Measurements from ENCODE around the gene FAM161B.

Gene FAM161B

DNA sequence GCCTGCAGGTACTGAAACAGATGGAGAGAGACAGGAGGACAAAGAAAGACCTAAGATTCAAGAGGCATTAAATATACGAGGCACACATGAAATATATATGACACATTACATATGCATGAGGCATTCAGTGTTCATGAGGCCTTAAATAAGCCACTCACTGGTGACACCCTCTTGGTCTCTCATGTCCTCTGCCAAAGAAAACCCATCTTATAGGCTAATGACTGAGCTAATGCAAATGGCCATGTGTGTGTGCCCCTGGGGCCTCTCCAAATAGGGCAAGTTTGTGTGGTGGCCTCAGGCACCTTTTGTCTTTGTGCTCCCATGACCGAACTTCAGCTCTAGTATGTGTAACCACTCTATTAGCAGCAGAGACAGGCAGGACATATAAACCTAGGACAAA is 19.0 kb upstream of the FAM161B start:
- Histone ChIP-seq H3K4me1 (ENCODE audit: control extremely low read depth in 1 of 4, control insufficient read depth in 4 of 4, insufficient read depth in 4 of 4, low read length in 3 of 4) (no peaks in the 10 kb centered on the region), H3K9me3 (ENCODE audit: control extremely low read depth in 1 of 5, control insufficient read depth in 4 of 5, insufficient read depth in 2 of 5, low read depth in 1 of 5, low read length in 4 of 5) (no peaks in the 10 kb centered on the region), H3K27ac (ENCODE audit: insufficient read depth in 1 of 2, low read depth in 1 of 2, low read length in 2 of 2, poor library complexity in 1 of 2, severe bottlenecking in 2 of 2) (no peak overlapping the region), H3K27me3 (replicated peaks in 2 of 5; ENCODE audit: control insufficient read depth in 4 of 5, insufficient read depth in 5 of 5, low read length in 4 of 5) (no peaks in the 10 kb centered on the region), H3K4me3 (ENCODE audit: control insufficient read depth in 1 of 7, extremely low read depth in 1 of 7, insufficient read depth in 4 of 7, low read depth in 2 of 7, low read length in 6 of 7) (no peak overlapping the region), H3K36me3 (ENCODE audit: control insufficient read depth in 4 of 4, insufficient read depth in 4 of 4, low read length in 3 of 4) (peaks cover 3 to 54% (median 39%) of the 10 kb centered on the region in 4 experiments)
- WGBS (ENCODE audit: insufficient coverage): 100% methylated on average over 1 of the region's 2 CpGs
- POLR2A ChIA-PET: no interaction called here
- no peak for DNase-seq
- CTCF ChIA-PET: no interaction called here

DNA sequence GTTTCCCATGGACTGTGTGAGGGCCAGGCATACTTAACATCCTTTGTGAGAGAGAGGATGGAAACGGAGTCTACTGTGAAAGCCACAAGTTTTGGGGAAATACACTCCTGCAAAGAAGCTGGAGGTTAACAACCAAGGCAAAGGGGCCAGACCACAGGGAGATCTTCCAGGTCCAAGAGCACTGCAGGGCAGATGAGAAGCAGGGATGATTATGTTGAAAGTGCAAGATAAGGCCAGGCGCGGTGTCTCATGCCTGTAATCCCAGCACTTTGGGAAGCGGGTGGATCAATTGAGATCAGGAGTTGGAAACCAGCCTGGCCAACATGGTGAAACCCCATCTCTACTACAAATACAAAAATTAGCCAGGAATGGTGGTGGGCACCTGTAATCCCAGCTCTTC is 15.3 kb upstream of the FAM161B start:
- Histone ChIP-seq H3K4me3 (ENCODE audit: control insufficient read depth in 1 of 7, extremely low read depth in 1 of 7, insufficient read depth in 4 of 7, low read depth in 2 of 7, low read length in 6 of 7) (no peak overlapping the region), H3K27ac (ENCODE audit: insufficient read depth in 1 of 2, low read depth in 1 of 2, low read length in 2 of 2, poor library complexity in 1 of 2, severe bottlenecking in 2 of 2) (no peak overlapping the region), H3K4me1 (ENCODE audit: control extremely low read depth in 1 of 4, control insufficient read depth in 4 of 4, insufficient read depth in 4 of 4, low read length in 3 of 4) (no peaks in the 10 kb centered on the region), H3K9me3 (ENCODE audit: control extremely low read depth in 1 of 5, control insufficient read depth in 4 of 5, insufficient read depth in 2 of 5, low read depth in 1 of 5, low read length in 4 of 5) (no peaks in the 10 kb centered on the region), H3K36me3 (ENCODE audit: control insufficient read depth in 4 of 4, insufficient read depth in 4 of 4, low read length in 3 of 4) (peaks cover 0 to 73% (median 53%) of the 10 kb centered on the region in 4 experiments), H3K27me3 (replicated peaks in 2 of 5; ENCODE audit: control insufficient read depth in 4 of 5, insufficient read depth in 5 of 5, low read length in 4 of 5) (no peaks in the 10 kb centered on the region)
- no peak for DNase-seq
- CTCF ChIA-PET: interaction anchor here (1.2 kb wide), 1 partner anchor 22 kb away, joined by 3 read pairs; no protein-coding TSS in a partner anchor
- POLR2A ChIA-PET: no interaction called here
- 82% methylated on average over 4 of the region's 4 CpGs for WGBS (ENCODE audit: insufficient coverage)

- H3K9me3 ChIP-seq (ENCODE audit: control extremely low read depth in 1 of 5, control insufficient read depth in 4 of 5, insufficient read depth in 2 of 5, low read depth in 1 of 5, low read length in 4 of 5): no peaks in the 10 kb centered on the region
- DNase-seq: no peak
- CTCF ChIA-PET: interaction anchor here (1.3 kb wide), 1 partner anchor 14 kb away, joined by 4 read pairs; no protein-coding TSS in a partner anchor
- no peaks in the 10 kb centered on the region for H3K4me1 ChIP-seq (ENCODE audit: control extremely low read depth in 1 of 4, control insufficient read depth in 4 of 4, insufficient read depth in 4 of 4, low read length in 3 of 4)
- H3K27me3 ChIP-seq (replicated peaks in 2 of 5; ENCODE audit: control insufficient read depth in 4 of 5, insufficient read depth in 5 of 5, low read length in 4 of 5): no peaks in the 10 kb centered on the region
- H3K4me3 ChIP-seq (ENCODE audit: control insufficient read depth in 1 of 7, extremely low read depth in 1 of 7, insufficient read depth in 4 of 7, low read depth in 2 of 7, low read length in 6 of 7): no peak overlapping the region
- H3K27ac ChIP-seq (ENCODE audit: insufficient read depth in 1 of 2, low read depth in 1 of 2, low read length in 2 of 2, poor library complexity in 1 of 2, severe bottlenecking in 2 of 2): no peak overlapping the region
- peaks cover 11 to 82% (median 64%) of the 10 kb centered on the region in 4 experiments for H3K36me3 ChIP-seq (ENCODE audit: control insufficient read depth in 4 of 4, insufficient read depth in 4 of 4, low read length in 3 of 4)
- WGBS (ENCODE audit: insufficient coverage): 97% methylated on average over 10 of the region's 12 CpGs
- POLR2A ChIA-PET: no interaction called here
Measured at GRCh38 chr14:73961192-73961591, 11.3 kb upstream of the FAM161B start.

GRCh38 chr14:73958591-73958990 is 8.7 kb upstream of the FAM161B start:
- H3K27ac ChIP-seq (ENCODE audit: insufficient read depth in 1 of 2, low read depth in 1 of 2, low read length in 2 of 2, poor library complexity in 1 of 2, severe bottlenecking in 2 of 2): no peak overlapping the region
- H3K4me3 ChIP-seq (ENCODE audit: control insufficient read depth in 1 of 7, extremely low read depth in 1 of 7, insufficient read depth in 4 of 7, low read depth in 2 of 7, low read length in 6 of 7): no peak overlapping the region
- peaks cover 15 to 84% (median 63%) of the 10 kb centered on the region in 4 experiments for H3K36me3 ChIP-seq (ENCODE audit: control insufficient read depth in 4 of 4, insufficient read depth in 4 of 4, low read length in 3 of 4)
- no peaks in the 10 kb centered on the region for H3K9me3 ChIP-seq (ENCODE audit: control extremely low read depth in 1 of 5, control insufficient read depth in 4 of 5, insufficient read depth in 2 of 5, low read depth in 1 of 5, low read length in 4 of 5)
- CTCF ChIA-PET: interaction anchor here (1.4 kb wide), 1 partner anchor 30 kb away, joined by 3 read pairs; no protein-coding TSS in a partner anchor
- POLR2A ChIA-PET: no interaction called here
- H3K27me3 ChIP-seq (replicated peaks in 2 of 5; ENCODE audit: control insufficient read depth in 4 of 5, insufficient read depth in 5 of 5, low read length in 4 of 5): no peaks in the 10 kb centered on the region
- no peak for DNase-seq
- H3K4me1 ChIP-seq (ENCODE audit: control extremely low read depth in 1 of 4, control insufficient read depth in 4 of 4, insufficient read depth in 4 of 4, low read length in 3 of 4): no peaks in the 10 kb centered on the region

DNA sequence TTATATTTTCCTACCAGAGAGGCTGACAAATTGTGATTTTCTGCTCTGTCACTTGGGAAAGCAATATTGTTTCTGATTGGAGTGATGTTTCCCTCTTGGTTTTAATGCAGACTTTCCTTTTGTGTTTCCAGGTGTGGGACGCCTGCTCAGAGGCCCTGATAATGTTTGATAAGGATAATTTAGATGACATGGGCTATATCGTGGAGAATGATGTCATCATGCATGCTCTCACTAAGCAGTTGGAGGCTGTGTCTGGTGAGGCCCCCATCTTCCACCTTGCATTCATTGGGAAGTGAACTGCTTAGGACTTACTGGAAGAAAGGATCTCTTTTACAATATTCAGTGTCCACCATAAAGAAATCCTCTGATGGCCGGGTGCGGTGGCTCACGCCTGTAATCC is 5.8 kb upstream of the FAM161B start:
- ChIA-PET CTCF (no interaction called here), POLR2A (no interaction called here)
- Histone ChIP-seq H3K4me1 (ENCODE audit: control extremely low read depth in 1 of 4, control insufficient read depth in 4 of 4, insufficient read depth in 4 of 4, low read length in 3 of 4) (peaks cover 0 to 4% (median 4%) of the 10 kb centered on the region in 4 experiments), H3K27ac (ENCODE audit: insufficient read depth in 1 of 2, low read depth in 1 of 2, low read length in 2 of 2, poor library complexity in 1 of 2, severe bottlenecking in 2 of 2) (no peak overlapping the region), H3K4me3 (ENCODE audit: control insufficient read depth in 1 of 7, extremely low read depth in 1 of 7, insufficient read depth in 4 of 7, low read depth in 2 of 7, low read length in 6 of 7) (no peak overlapping the region), H3K27me3 (replicated peaks in 2 of 5; ENCODE audit: control insufficient read depth in 4 of 5, insufficient read depth in 5 of 5, low read length in 4 of 5) (no peaks in the 10 kb centered on the region), H3K36me3 (ENCODE audit: control insufficient read depth in 4 of 4, insufficient read depth in 4 of 4, low read length in 3 of 4) (peaks cover 17 to 61% (median 44%) of the 10 kb centered on the region in 4 experiments), H3K9me3 (ENCODE audit: control extremely low read depth in 1 of 5, control insufficient read depth in 4 of 5, insufficient read depth in 2 of 5, low read depth in 1 of 5, low read length in 4 of 5) (no peaks in the 10 kb centered on the region)
- no peak for DNase-seq
- WGBS (ENCODE audit: insufficient coverage): 97% methylated on average over 3 of the region's 5 CpGs

DNA sequence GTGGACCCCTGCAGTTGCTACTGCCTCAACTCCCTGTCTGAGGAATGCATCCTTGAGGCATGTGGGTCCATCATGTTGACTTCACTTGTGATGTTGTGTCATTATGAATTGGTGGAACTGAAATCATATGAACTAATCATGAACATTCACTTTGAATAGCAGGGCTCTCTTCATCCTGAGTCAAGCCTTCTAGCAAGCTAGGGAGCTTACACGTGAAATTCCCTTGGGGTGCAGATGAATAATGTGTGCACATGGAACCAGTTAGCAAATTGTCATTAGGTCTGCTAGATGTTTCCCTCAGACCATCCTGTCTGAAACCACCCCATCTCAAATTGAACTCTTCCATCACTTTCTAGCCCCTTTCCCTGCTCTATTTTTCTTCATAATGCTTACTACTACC is 3.8 kb upstream of the FAM161B start:
- no peaks in the 10 kb centered on the region for H3K27me3 ChIP-seq (replicated peaks in 2 of 5; ENCODE audit: control insufficient read depth in 4 of 5, insufficient read depth in 5 of 5, low read length in 4 of 5)
- H3K4me1 ChIP-seq (ENCODE audit: control extremely low read depth in 1 of 4, control insufficient read depth in 4 of 4, insufficient read depth in 4 of 4, low read length in 3 of 4): peaks cover 0 to 15% (median 9%) of the 10 kb centered on the region in 4 experiments
- no peak overlapping the region for H3K4me3 ChIP-seq (ENCODE audit: control insufficient read depth in 1 of 7, extremely low read depth in 1 of 7, insufficient read depth in 4 of 7, low read depth in 2 of 7, low read length in 6 of 7)
- ChIA-PET CTCF (no interaction called here), POLR2A (no interaction called here)
- peaks cover 11 to 43% (median 28%) of the 10 kb centered on the region in 4 experiments for H3K36me3 ChIP-seq (ENCODE audit: control insufficient read depth in 4 of 4, insufficient read depth in 4 of 4, low read length in 3 of 4)
- no peak overlapping the region for H3K27ac ChIP-seq (ENCODE audit: insufficient read depth in 1 of 2, low read depth in 1 of 2, low read length in 2 of 2, poor library complexity in 1 of 2, severe bottlenecking in 2 of 2)
- no peak for DNase-seq
- H3K9me3 ChIP-seq (ENCODE audit: control extremely low read depth in 1 of 5, control insufficient read depth in 4 of 5, insufficient read depth in 2 of 5, low read depth in 1 of 5, low read length in 4 of 5): no peaks in the 10 kb centered on the region
- 100% methylated on average over 1 of the region's 1 CpG for WGBS (ENCODE audit: insufficient coverage)

DNA sequence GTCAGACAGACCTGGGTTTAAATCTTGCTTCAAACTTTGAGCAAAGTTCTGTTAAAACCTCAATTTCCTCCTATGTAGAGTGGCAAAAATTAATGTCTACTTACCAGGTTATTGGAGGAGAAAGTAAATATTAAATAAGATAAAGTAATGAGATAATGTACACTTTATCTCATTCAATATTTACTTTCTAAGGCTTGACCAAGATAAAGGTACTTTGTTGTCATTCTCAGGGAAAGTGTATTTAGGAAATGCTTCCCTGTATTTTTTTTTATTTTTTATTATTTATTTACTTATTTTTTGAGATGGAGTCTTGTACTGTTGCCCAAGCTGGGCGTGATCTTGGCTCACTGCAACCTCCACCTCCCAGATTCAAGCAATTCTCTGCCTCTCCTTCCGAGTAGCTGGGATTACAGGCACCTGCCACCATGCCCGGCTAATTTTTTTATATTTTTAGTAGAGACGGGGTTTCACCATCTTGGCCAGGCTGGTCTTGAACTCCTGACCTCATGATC is 4.7 kb downstream of the FAM161B start:
- no peaks in the 10 kb centered on the region for H3K27me3 ChIP-seq (replicated peaks in 2 of 5; ENCODE audit: control insufficient read depth in 4 of 5, insufficient read depth in 5 of 5, low read length in 4 of 5)
- 100% methylated on average over 3 of the region's 4 CpGs for WGBS (ENCODE audit: insufficient coverage)
- H3K9me3 ChIP-seq (ENCODE audit: control extremely low read depth in 1 of 5, control insufficient read depth in 4 of 5, insufficient read depth in 2 of 5, low read depth in 1 of 5, low read length in 4 of 5): no peaks in the 10 kb centered on the region
- DNase-seq: no peak
- CTCF ChIA-PET: interaction anchor here (1.2 kb wide), 1 partner anchor 9 kb away, joined by 4 read pairs; no protein-coding TSS in a partner anchor
- POLR2A ChIA-PET: no interaction called here
- no peak overlapping the region for H3K27ac ChIP-seq (ENCODE audit: insufficient read depth in 1 of 2, low read depth in 1 of 2, low read length in 2 of 2, poor library complexity in 1 of 2, severe bottlenecking in 2 of 2)
- H3K36me3 ChIP-seq (ENCODE audit: control insufficient read depth in 4 of 4, insufficient read depth in 4 of 4, low read length in 3 of 4): peaks cover 0 to 15% (median 6%) of the 10 kb centered on the region in 4 experiments
- peaks cover 4 to 42% (median 14%) of the 10 kb centered on the region in 4 experiments for H3K4me1 ChIP-seq (ENCODE audit: control extremely low read depth in 1 of 4, control insufficient read depth in 4 of 4, insufficient read depth in 4 of 4, low read length in 3 of 4)
- H3K4me3 ChIP-seq (ENCODE audit: control insufficient read depth in 1 of 7, extremely low read depth in 1 of 7, insufficient read depth in 4 of 7, low read depth in 2 of 7, low read length in 6 of 7): no peak overlapping the region

All from common myeloid progenitor, CD34-positive (primary cell).